HG03442 (cell line): ENCODE data around the gene KIF11.

Source experiments
- ATAC-seq: cut with Tn5 transposase; IDR thresholded peaks from one replicate; pipeline ENCODE4 v1.9.1; 2021; ENCODE audit warnings: mild to moderate bottlenecking, moderate library complexity; ENCODE audit not compliant: unreplicated experiment

Gene KIF11

DNA sequence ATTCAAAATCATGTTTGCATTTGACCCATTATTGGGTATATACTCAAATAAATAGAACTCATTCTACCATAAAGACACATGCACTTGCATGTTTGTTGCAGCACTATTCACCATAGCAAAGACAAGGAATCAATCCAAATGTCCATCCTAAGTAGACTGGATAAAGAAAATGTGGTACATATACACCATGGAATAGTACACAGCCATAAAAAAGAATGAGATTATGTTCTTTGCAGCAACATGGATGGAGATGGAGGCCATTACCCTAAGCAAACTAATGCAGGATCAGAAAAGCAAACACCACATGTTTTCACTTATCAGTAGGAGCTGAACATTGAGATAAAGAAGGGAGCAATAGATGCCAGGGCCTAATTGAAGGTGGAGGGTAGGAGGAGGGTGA is 84.8 kb downstream of the KIF11 start:
- no peak for ATAC-seq

- no peak for ATAC-seq
Observed at GRCh38 chr10:92678206-92678605, 85.3 kb downstream of the KIF11 start.

- ATAC-seq, result no peak
Observed at GRCh38 chr10:92681306-92681834, 88.4 kb downstream of the KIF11 start.

DNA sequence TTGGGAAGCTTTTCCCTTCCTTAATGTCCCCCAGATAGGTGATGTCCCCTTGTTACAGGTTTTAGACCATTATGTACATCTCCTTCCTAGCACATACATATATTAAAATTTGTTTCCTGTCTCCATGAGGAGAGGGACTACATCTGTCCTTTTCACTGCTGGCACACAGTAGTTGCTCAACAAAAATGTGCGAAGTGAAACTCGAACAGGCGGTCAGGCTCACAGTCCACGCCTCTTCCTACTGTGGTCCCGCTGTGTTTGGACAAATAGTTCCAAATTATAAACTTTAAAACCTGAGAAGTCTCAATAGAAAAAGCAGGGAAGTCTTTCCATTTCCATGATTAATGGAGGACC is 95.6 kb downstream of the KIF11 start:
- ATAC-seq, result no peak

- peak; percentile 15 for ATAC-seq
Observed at GRCh38 chr10:92688927-92689662, 96.2 kb downstream of the KIF11 start.

- ATAC-seq, result peak; percentile 46
Observed at GRCh38 chr10:92689663-92690210, 96.8 kb downstream of the KIF11 start, which contains the start of gene HHEX. Gene HHEX (plus strand): TSS chr10:92689955. CDS start chr10:92689987, 32 bp downstream.

DNA sequence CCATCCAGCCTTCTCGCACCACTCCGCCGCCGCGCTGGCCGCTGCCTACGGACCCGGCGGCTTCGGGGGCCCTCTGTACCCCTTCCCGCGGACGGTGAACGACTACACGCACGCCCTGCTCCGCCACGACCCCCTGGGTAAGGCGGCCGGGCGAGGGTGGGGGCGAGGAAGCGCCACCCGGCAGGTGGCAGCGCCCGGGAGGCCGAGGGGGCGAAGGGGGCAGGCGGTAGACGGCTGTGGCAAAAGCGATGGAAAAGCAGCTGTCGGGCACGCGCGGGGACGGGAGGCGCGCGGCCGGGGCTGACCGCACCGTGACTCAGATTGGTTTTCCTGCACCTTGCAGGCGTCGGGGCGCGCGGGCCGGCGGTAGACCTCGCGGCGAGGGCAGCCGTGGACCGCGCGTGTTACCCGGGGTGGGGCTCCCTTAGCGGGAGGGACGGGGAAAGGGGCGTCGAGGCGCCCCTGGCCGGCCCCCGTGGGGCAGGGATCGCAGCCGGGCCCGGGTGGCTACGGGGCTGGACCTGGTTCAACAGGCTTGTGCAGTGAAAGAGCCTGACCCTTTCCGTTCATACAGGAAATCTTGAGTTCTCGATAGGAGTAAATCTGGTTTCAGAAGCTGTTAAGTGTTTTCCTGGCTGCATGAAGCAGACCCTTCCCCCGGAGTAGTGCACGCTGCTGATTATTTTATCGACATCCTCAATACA is 97.4 kb downstream of the KIF11 start:
- ATAC-seq, result peak; percentile 38

DNA sequence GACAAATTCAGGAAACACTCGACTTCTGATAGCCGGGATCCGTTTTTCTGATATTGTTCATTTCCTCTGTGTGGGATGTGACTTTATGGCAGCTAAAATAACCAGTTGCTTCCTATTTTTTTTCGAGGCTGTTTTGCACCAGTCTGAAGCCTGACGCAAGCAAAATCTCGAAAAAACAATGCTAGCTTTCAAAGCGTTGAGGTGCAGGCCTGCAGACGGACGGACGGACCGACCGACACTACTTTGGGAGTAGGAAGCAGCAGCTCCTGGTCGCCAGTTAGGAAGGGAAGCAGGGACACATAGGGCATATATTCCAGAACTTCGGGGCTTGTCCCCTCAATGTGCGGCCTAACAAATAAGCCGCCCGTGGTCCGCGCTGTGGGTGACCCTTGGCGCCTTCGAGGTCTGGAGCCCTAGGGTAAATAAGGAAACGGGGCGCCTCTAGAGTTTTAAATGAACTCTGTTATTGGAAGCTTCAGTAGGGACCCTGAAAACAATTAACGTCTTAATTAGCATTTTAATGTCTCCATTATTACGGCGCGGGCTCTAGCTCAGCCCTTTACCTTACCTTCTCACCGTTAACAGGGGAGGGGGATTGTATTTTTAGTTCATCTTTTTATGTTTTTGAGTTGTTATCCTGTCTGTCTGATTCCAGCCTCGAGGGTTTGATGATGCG is 98.1 kb downstream of the KIF11 start:
- ATAC-seq, result no peak

- no peak for ATAC-seq
Observed at GRCh38 chr10:92691591-92692079, 98.7 kb downstream of the KIF11 start.

DNA sequence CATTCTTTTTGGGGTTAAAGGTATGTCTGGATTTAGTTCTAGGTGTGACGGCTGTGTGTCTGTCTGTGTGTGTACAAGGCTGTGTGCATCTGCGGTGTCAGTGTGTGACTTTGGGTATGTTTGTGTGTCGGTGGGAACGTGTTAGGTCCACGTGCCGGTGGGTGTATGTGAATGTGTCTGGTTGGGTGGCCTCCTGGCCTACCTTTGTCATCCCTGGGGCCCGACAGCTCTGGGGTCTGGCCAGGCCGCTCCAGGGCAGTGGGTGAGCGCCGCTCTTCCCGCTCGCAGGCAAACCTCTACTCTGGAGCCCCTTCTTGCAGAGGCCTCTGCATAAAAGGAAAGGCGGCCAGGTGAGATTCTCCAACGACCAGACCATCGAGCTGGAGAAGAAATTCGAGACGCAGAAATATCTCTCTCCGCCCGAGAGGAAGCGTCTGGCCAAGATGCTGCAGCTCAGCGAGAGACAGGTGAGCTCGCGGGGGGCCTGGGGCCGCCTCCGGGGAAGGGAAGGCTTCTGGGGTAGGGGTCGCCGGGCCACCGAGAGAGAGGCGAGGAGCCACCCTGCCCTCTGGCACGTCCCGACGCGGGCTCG is 99.2 kb downstream of the KIF11 start:
- no peak for ATAC-seq

DNA sequence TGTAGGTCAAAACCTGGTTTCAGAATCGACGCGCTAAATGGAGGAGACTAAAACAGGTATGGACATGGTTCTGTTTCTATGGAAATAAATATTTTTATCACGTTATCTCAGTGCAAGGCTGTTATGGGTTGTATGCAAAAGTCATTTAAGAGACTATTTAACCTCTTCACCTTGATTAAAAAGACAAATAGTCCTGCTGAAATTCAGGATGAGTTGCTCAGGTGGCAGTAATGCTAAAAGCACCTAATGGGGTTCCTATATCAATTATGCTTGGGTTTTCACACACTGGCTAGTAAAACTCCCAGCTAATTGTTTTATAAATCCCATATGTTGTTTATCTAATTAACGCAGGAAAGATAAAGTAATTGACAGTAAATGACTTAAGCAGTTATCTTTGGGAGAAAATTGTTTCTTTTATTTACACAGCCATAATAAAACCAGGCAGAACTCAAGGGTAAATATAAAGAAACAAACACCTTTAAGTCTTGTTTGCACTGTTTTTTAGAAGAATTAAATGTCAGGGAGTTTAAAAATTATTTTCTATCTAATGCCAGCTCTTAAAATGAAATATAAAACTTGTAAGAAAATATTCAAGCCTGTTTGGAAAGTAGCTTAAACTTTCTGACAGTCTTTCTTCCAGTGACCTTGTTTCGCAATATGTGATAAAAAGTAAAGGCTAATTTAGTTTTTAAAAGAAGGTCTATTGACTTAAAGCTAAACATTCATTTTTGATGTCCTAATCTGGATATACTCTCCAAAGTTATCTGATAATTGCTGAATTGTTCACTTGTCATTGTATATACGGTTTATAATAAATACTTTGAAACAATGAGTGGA is 100.0 kb downstream of the KIF11 start:
- no peak for ATAC-seq

DNA sequence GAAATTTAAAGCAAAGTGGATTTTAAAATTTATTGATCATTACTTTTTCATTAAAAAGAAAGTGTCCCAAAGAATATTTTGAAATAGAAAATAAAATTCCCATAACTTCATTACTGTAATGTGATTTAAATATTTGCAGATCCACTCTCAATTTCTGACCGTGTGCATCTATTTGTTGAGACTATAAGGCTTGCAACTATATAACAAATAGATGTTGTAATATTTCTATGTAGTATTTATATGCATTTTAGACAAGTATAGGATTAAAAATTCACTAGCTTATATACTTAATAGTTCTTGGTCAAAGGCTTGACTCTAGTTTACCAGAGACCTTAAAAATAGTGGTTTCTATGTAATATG is 100.6 kb downstream of the KIF11 start:
- no peak for ATAC-seq

- no peak for ATAC-seq
Observed at GRCh38 chr10:92695679-92696605, 103.0 kb downstream of the KIF11 start.

DNA sequence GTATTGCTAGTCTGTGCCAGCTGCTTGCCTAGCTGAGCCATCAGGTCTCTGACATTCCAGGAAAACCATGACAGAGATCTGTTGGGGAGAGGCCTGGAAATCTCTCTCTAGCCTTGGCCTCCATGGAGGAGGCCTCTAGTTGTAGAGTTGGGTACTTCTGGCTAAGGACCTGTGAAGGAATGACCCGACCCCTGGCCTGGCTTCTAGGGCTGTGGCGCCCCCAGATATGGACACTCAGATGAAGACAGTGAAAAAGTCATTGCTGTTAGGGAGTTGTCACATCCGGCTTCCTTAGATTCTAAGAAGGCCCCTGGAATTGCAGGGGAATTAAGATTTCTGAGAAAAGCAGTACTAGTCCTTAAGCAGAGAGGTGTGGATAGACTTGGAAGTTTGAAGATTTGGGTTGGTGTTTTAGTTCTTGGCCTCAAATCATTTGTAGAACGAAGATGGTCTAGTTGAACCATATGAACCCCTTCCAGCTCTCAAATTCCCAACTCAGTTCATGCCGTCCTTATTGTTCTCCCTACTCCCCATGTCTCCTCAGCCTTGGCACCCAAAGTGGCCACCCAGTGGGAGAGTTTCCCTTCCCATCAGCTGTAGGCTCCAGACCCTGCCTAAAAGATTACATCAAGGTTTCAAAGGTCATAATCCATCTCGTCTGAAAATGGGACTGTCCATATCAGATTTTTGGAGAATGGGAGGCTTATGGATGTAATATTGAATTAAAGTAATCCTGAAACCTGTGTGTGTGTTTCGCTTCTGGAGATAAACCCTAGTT is 103.9 kb downstream of the KIF11 start:
- ATAC-seq, result no peak

- no peak for ATAC-seq
Observed at GRCh38 chr10:92697663-92698511, 105.0 kb downstream of the KIF11 start.

GRCh38 chr10:92699193-92699517 is 106.2 kb downstream of the KIF11 start:
- no peak for ATAC-seq
